PC-9 (cell line): ENCODE measurements around the gene LRRK1. TPM values are rescaled to one million over a fixed set of nuclear protein-coding genes. Genes with fewer than 3 reads are reported as not detected.

Experiments used
- BruUV-seq: library from RNA; stranded (reverse); fragments of 400-500 nt; replicated peaks from 2 replicates; lab custom pipeline; 2021; lab: Mats Ljungman, UMichigan
- CTCF ChIA-PET: fragments of 300-600 bp; sonication (Branson Sonifier 250); formaldehyde crosslinking; loops from one replicate; lab custom pipeline; 2022; ENCODE audit warnings: antibody characterized with exemption; lab: Charles Lee
- POLR2A ChIA-PET: fragments of 300-600 bp; sonication (Branson Sonifier 250); formaldehyde crosslinking; loops from one replicate; lab custom pipeline; 2022; ENCODE audit warnings: antibody characterized with exemption; ENCODE audit not compliant: unreplicated experiment; lab: Charles Lee
- DNase-seq, 2 experiments: peaks; one replicate each; pipeline versions ENCODE4 v3.0.0 to v3.0.0-alpha.2; 2015 to 2022; ENCODE audit warnings: mixed read lengths in 1 of 2
- H2AFZ ChIP-seq: fragments of 200-600 bp; sonication (generic); 2 replicates; pipeline ENCODE4 v1.8.1; 2017; ENCODE audit warnings: antibody characterized with exemption
- H3F3A ChIP-seq: fragments of 200-600 bp; sonication (generic); 2 replicates; pipeline ENCODE4 v1.8.1; 2017; ENCODE audit warnings: antibody characterized with exemption, mild to moderate bottlenecking, low read depth; ENCODE audit not compliant: insufficient read depth
- H3K27ac ChIP-seq: fragments of 200-600 bp; sonication (generic); 2 replicates; pipeline ENCODE4 v1.6.1; 2016; ENCODE audit warnings: mixed run types
- H3K27me3 ChIP-seq: fragments of 200-600 bp; sonication (generic); 2 replicates; pipeline ENCODE4 v1.6.1; 2016; ENCODE audit warnings: low read depth, mixed run types; ENCODE audit not compliant: insufficient read depth
- H3K36me3 ChIP-seq: fragments of 200-600 bp; sonication (generic); 2 replicates; pipeline ENCODE4 v1.6.1; 2016; ENCODE audit warnings: low read depth, mixed run types
- H3K4me1 ChIP-seq: fragments of 200-600 bp; sonication (generic); replicated peaks from 2 replicates; pipeline ENCODE4 v1.6.1; 2016; ENCODE audit warnings: mixed run types; ENCODE audit not compliant: insufficient read depth
- H3K4me2 ChIP-seq: fragments of 200-600 bp; sonication (generic); 2 replicates; pipeline ENCODE4 v1.6.1; 2017; ENCODE audit warnings: mixed run types
- H3K4me3 ChIP-seq: fragments of 200-600 bp; sonication (generic); 2 replicates; pipeline ENCODE4 v1.6.1; 2016; ENCODE audit warnings: mixed run types
- H3K79me2 ChIP-seq: fragments of 200-600 bp; sonication (generic); 2 replicates; pipeline ENCODE4 v1.6.1; 2017; ENCODE audit warnings: low read depth, mixed run types
- H3K9me2 ChIP-seq: fragments of 200-600 bp; sonication (generic); 2 replicates; pipeline ENCODE4 v1.8.1; 2017; ENCODE audit warnings: mild to moderate bottlenecking; ENCODE audit not compliant: insufficient read depth
- H3K9me3 ChIP-seq: fragments of 200-600 bp; sonication (generic); 2 replicates; pipeline ENCODE4 v1.8.1; 2016; ENCODE audit warnings: low read depth; ENCODE audit not compliant: insufficient read depth
- H4K20me1 ChIP-seq: fragments of 200-600 bp; sonication (generic); 2 replicates; pipeline ENCODE4 v1.8.1; 2017; ENCODE audit not compliant: insufficient read depth
- CTCF ChIP-seq: fragments of 200-600 bp; sonication (generic); conservative IDR thresholded peaks from 2 replicates; pipeline ENCODE4 v1.6.1; 2017; ENCODE audit warnings: mixed run types, antibody characterized with exemption, mild to moderate bottlenecking, moderate library complexity
- EZH2 ChIP-seq: fragments of 200-600 bp; sonication (generic); IDR thresholded peaks from 2 replicates; pipeline ENCODE4 v1.8.0; 2017; ENCODE audit warnings: antibody characterized with exemption, low read depth
- intact Hi-C: fragments of 100-400 bp; cut with micrococcal nuclease; formaldehyde crosslinking; loops from one replicate; pipeline ENCODE4 v1.10.0; 2022; ENCODE audit not compliant: unreplicated experiment
- total RNA-seq: library from RNA; stranded (reverse); gene quantifications from 2 replicates; pipeline ENCODE4 v1.2.3, GENCODE V29; 2021

The LRRK1 gene
- total RNA-seq, 1 experiment from 2014 or later, result 15.7 TPM

GRCh38 chr15:100880139-100880896, 38.8 kb upstream of the LRRK1 start:
- H3K27me3 ChIP-seq, result no peaks in the 10 kb centered on the region
- BruUV-seq, result TSS peak; percentile 26
- H3K4me2 ChIP-seq, result peak overlapping the region; percentile 78
- intact Hi-C loops, result no loop called here
- TF ChIP-seq CTCF (no peak), EZH2 (no peak)
- no peaks in the 10 kb centered on the region for H3K9me2 ChIP-seq
- H3K9me3 ChIP-seq, result no peaks in the 10 kb centered on the region
- DNase-seq, result no peak
- H3K4me3 ChIP-seq, result peak overlapping the region; percentile 94
- ChIA-PET POLR2A (interaction anchor here (1.7 kb wide), 1 partner anchor 166 kb away, joined by 6 read pairs; no protein-coding TSS in a partner anchor), CTCF (interaction anchor here (1.0 kb wide), 1 partner anchor 169 kb away, joined by 12 read pairs; no protein-coding TSS in a partner anchor)
- peaks cover 75% of the 10 kb centered on the region for H3K79me2 ChIP-seq
- H2AFZ ChIP-seq, result no peak overlapping the region
- H3F3A ChIP-seq, result peaks cover 36% of the 10 kb centered on the region; the same call in 1 of the 2 replicates
- H3K27ac ChIP-seq, result peak overlapping the region; percentile 74
- peaks cover 28% of the 10 kb centered on the region for H3K36me3 ChIP-seq
- peaks cover 49% of the 10 kb centered on the region for H4K20me1 ChIP-seq
- peaks cover 36% of the 10 kb centered on the region for H3K4me1 ChIP-seq

DNA sequence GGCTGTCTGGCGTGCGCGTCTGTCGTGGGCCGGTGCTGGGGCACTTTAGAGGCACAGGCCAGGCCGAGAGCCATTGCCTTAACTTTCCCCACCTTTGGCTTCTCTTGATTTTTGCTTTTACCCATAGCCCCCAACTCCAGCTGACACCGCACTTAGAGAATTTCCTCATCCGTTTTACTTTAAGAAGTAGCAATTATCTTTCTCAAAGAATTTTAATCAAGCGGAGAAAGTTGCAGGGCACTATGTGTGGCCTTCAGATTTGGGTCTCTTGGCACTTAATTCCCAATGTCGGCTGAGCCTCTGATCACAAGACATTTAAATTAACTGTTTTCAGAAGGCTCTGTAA, 38.3 kb upstream of the LRRK1 start:
- peaks cover 55% of the 10 kb centered on the region for H4K20me1 ChIP-seq
- peaks cover 33% of the 10 kb centered on the region for H3K36me3 ChIP-seq
- intact Hi-C loops, result no loop called here
- H3F3A ChIP-seq, result peaks cover 42% of the 10 kb centered on the region; the same call in 1 of the 2 replicates
- POLR2A ChIA-PET, result interaction anchor here (1.7 kb wide), 1 partner anchor 167 kb away, joined by 6 read pairs; no protein-coding TSS in a partner anchor
- H3K4me2 ChIP-seq, result peak overlapping the region; percentile 78
- CTCF ChIA-PET, result no interaction called here
- peak overlapping the region; percentile 94 for H3K4me3 ChIP-seq
- BruUV-seq, result no TSS peak
- TF ChIP-seq CTCF (no peak), EZH2 (no peak)
- no peak overlapping the region for H2AFZ ChIP-seq
- peaks cover 41% of the 10 kb centered on the region for H3K4me1 ChIP-seq
- DNase-seq, result no peak
- no peaks in the 10 kb centered on the region for H3K9me2 ChIP-seq
- no peaks in the 10 kb centered on the region for H3K27me3 ChIP-seq
- H3K27ac ChIP-seq, result peak overlapping the region; percentile 74
- peaks cover 80% of the 10 kb centered on the region for H3K79me2 ChIP-seq
- no peaks in the 10 kb centered on the region for H3K9me3 ChIP-seq

DNA sequence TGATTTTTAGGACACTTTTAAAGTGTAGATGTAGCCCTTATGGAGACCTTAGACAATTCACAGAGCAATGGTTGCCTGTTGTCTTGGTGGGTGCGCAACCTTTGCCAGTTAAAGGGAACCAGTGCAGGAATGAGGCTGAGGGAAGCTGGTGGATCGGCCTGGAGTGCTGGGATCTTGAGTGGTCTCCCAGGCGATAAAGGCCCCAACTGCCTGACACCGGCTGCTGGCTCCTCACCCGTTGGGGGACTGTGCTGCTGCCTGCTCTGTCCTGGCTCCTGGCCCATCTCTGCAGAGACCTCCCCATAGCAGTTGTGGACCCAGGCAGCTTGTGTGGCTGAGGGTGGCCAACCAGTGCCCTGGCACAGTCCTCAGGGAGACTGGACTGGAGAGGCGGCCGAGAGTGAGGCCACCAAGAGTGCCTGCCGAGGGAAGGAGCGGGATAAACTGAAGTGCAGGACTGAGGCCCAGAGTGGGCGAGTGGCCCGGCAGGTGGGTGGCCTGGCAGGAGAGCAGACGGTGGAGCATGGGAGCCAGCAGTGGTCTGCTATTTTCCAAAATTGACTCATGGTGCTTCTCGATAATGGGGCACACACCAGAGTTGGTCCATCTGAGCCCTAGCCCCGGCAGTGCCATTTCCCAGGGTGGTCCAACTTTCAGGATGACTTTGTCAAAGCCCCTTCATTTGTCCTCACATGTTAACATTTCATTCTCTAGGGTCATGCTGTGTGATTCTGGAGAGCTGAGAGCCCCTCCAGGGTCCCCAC, 37.4 kb upstream of the LRRK1 start:
- H4K20me1 ChIP-seq, result peaks cover 62% of the 10 kb centered on the region
- TF ChIP-seq CTCF, result no peak
- no peak for TF ChIP-seq EZH2

More for the DNA sequence above, 37.4 kb upstream of the LRRK1 start:
- peaks cover 48% of the 10 kb centered on the region; the same call in 1 of the 2 replicates for H3F3A ChIP-seq
- H3K27ac ChIP-seq, result peak overlapping the region; percentile 74
- ChIA-PET POLR2A (no interaction called here), CTCF (no interaction called here)
- no TSS peak for BruUV-seq
- no peak for DNase-seq
- peak overlapping the region; percentile 78 for H3K4me2 ChIP-seq
- H3K4me3 ChIP-seq, result peak overlapping the region; percentile 94
- H3K27me3 ChIP-seq, result no peaks in the 10 kb centered on the region
- H3K9me3 ChIP-seq, result no peaks in the 10 kb centered on the region
- no peaks in the 10 kb centered on the region for H3K9me2 ChIP-seq
- H3K4me1 ChIP-seq, result peaks cover 43% of the 10 kb centered on the region
- intact Hi-C loops, result no loop called here
- H3K36me3 ChIP-seq, result peaks cover 41% of the 10 kb centered on the region
- H3K79me2 ChIP-seq, result peaks cover 86% of the 10 kb centered on the region
- H2AFZ ChIP-seq, result no peak overlapping the region
